Esophagus squamous epithelium (tissue), 4 donors: Measurements from ENCODE around the gene DSCAML1.

Experiments used
- POLR2A ChIP-seq, 4 donors: fragments of 450-650 bp; IDR thresholded peaks; one replicate each; pipeline ENCODE4 v1.6.1; 2017; ENCODE audit warnings: antibody characterized with exemption in 4 of 4, mild to moderate bottlenecking in 4 of 4, moderate library complexity in 3 of 4
- TF ChIP-seq, protein P1 (sequence below), 6 experiments: fragments of 450-650 bp in 4 of 6; fragments of 200-600 bp in 2 of 6; sonication (generic) in 2 of 6; IDR thresholded peaks; one replicate each; pipeline ENCODE4 v1.5.1; 2016 to 2019; ENCODE audit warnings: antibody characterized with exemption in 6 of 6, mild to moderate bottlenecking in 4 of 6, moderate library complexity in 4 of 6

- TF ChIP-seq, protein P1, sequence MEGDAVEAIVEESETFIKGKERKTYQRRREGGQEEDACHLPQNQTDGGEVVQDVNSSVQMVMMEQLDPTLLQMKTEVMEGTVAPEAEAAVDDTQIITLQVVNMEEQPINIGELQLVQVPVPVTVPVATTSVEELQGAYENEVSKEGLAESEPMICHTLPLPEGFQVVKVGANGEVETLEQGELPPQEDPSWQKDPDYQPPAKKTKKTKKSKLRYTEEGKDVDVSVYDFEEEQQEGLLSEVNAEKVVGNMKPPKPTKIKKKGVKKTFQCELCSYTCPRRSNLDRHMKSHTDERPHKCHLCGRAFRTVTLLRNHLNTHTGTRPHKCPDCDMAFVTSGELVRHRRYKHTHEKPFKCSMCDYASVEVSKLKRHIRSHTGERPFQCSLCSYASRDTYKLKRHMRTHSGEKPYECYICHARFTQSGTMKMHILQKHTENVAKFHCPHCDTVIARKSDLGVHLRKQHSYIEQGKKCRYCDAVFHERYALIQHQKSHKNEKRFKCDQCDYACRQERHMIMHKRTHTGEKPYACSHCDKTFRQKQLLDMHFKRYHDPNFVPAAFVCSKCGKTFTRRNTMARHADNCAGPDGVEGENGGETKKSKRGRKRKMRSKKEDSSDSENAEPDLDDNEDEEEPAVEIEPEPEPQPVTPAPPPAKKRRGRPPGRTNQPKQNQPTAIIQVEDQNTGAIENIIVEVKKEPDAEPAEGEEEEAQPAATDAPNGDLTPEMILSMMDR (IDR thresholded peaks at IDR 0.05) = peak; percentile 24 to 44 (median 34)
- TF ChIP-seq POLR2A (IDR thresholded peaks at IDR 0.05) = no peak
Observed at GRCh38 chr11:117809236-117810055, 12.4 kb upstream of the DSCAML1 start.
